ENCODE measurements around the gene GRIFIN.

GRIFIN gene

GRCh38 chr7:2517026-2517425 is 40.8 kb upstream of the GRIFIN start:
- DNase-seq (ENCODE audit: low read depth) = no peak
- TF ChIP-seq, protein P1, sequence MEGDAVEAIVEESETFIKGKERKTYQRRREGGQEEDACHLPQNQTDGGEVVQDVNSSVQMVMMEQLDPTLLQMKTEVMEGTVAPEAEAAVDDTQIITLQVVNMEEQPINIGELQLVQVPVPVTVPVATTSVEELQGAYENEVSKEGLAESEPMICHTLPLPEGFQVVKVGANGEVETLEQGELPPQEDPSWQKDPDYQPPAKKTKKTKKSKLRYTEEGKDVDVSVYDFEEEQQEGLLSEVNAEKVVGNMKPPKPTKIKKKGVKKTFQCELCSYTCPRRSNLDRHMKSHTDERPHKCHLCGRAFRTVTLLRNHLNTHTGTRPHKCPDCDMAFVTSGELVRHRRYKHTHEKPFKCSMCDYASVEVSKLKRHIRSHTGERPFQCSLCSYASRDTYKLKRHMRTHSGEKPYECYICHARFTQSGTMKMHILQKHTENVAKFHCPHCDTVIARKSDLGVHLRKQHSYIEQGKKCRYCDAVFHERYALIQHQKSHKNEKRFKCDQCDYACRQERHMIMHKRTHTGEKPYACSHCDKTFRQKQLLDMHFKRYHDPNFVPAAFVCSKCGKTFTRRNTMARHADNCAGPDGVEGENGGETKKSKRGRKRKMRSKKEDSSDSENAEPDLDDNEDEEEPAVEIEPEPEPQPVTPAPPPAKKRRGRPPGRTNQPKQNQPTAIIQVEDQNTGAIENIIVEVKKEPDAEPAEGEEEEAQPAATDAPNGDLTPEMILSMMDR (IDR thresholded peaks at IDR 0.05; ENCODE audit: control insufficient read depth, extremely low read depth, insufficient read depth) = no peak
- H3K4me3 ChIP-seq (ENCODE audit: low read depth, low read length) = no peak overlapping the region

- no peak for DNase-seq (ENCODE audit: low read depth)
- TF ChIP-seq, protein P1 (IDR thresholded peaks at IDR 0.05; ENCODE audit: control insufficient read depth, extremely low read depth, insufficient read depth) = no peak
- no peak overlapping the region for H3K4me3 ChIP-seq (ENCODE audit: low read depth, low read length)
Measured at GRCh38 chr7:2516194-2516555, 40.0 kb upstream of the GRIFIN start.

GRCh38 chr7:2515424-2516193 is 39.4 kb upstream of the GRIFIN start:
- H3K4me3 ChIP-seq (ENCODE audit: low read depth, low read length) = no peak overlapping the region
- TF ChIP-seq, protein P1 (IDR thresholded peaks at IDR 0.05; ENCODE audit: control insufficient read depth, extremely low read depth, insufficient read depth) = no peak
- no peak for DNase-seq (ENCODE audit: low read depth)

DNA sequence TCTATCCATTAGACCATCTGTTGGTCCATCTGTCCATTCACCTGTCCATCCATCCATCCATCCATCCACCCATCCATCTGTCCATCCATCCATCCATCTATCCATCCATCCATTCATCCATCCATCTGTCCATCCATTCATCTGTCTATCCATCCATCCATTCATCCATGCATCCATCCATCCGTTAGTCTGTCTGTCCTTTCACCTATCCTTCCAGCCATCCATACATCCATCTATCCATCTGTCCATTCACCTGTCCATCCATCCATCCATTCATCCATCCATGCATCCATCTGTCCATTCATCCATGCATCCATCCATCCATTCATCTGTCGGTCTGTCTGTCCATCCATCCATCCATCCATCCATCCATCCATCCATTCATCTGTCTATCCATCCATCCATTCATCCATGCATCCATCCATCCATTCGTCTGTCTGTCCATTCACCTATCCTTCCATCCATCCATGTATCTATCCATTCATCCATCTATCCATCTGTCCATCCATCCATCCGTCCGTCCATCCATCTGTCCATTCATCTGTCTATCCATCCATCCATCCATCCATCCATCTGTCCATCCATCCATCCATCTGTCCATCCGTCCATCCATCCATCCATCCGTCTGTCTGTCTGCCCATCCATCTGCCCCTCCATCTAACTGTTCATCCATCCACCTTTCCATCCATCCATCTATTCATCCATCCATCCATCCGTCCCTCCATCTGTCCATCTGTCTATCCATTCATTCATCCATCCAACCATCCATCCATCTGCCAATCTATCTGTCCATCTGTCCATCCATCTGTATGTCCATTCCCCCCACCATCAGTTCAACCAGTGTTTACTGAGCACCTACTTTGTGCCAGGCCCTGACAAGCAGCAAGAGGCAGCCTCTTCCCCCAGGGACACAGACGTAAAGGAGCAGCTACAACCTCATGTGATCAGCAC is 38.5 kb upstream of the GRIFIN start:
- no peak overlapping the region for H3K4me3 ChIP-seq (ENCODE audit: low read depth, low read length)
- TF ChIP-seq, protein P1 (IDR thresholded peaks at IDR 0.05; ENCODE audit: control insufficient read depth, extremely low read depth, insufficient read depth) = no peak
- no peak for DNase-seq (ENCODE audit: low read depth)

DNA sequence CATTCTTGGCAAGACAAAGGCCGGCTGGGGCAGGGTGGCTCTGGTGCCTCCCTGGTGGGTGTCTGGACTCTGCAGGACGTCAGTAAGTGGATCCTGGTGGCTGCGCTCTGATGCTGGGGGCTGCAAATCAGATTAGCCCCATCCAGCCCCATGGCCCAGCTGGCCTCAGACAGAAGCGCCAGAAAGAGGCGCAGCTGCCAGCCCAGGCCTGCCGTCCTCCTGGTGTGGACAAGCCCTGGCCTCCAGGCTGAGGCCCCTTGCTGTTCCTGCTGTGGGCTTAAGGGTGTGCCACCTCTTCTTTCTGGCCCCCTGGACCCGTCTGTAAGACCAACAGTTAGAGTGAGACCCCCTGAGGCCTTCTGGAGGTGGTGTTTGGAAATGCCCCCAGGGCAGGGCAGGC is 37.5 kb upstream of the GRIFIN start:
- TF ChIP-seq, protein P1 (IDR thresholded peaks at IDR 0.05; ENCODE audit: control insufficient read depth, extremely low read depth, insufficient read depth) = no peak
- H3K4me3 ChIP-seq (ENCODE audit: low read depth, low read length) = no peak overlapping the region
- no peak for DNase-seq (ENCODE audit: low read depth)

DNA sequence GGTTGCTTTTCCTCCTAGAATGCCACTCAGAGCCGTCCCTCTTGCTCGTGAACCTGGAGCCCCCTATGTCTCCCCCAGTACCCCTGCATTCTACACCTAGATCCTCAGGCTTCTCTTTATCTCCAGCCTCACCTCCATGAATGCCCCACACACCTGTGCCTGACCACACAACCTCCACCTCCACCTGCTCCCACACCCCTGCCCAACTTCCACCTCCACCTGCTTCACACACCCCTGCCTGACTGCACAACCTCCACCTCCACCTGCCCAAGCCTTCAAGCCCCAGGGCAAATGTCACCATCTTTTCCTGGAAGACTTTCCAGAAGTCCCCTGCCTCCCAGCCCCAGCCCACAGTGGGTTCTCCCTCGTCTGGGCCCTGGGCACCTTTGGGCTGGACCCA is 36.5 kb upstream of the GRIFIN start:
- no peak for DNase-seq (ENCODE audit: low read depth)

More for the DNA sequence above, 36.5 kb upstream of the GRIFIN start:
- TF ChIP-seq, protein P1 (IDR thresholded peaks at IDR 0.05; ENCODE audit: control insufficient read depth, extremely low read depth, insufficient read depth) = no peak
- H3K4me3 ChIP-seq (ENCODE audit: low read depth, low read length) = no peak overlapping the region

Data from LNCaP clone FGC (cell line).